ENCODE measurements around the gene IFNL4. TPM values are rescaled to one million over a fixed set of nuclear protein-coding genes. Genes with fewer than 3 reads are reported as not detected.

Gene IFNL4
- total RNA-seq, 1 donor from 2014 or later, result not detected

GRCh38 chr19:39205449-39205764, 43.2 kb downstream of the IFNL4 start:
- Histone ChIP-seq H3K4me3 (ENCODE audit: low read depth, low read length) (no peak overlapping the region), H3K36me3 (ENCODE audit: control insufficient read depth, insufficient read depth, low read length) (no peaks in the 10 kb centered on the region), H3K27me3 (ENCODE audit: control insufficient read depth, insufficient read depth, low read length) (peaks cover 38% of the 10 kb centered on the region)
- TF ChIP-seq CTCF (IDR thresholded peaks at IDR 0.05; ENCODE audit: insufficient read depth, low read length, poor library complexity, severe bottlenecking), result no peak
- DNase-seq (ENCODE audit: low read depth), result no peak

- no peak for TF ChIP-seq CTCF (IDR thresholded peaks at IDR 0.05; ENCODE audit: insufficient read depth, low read length, poor library complexity, severe bottlenecking)
- Histone ChIP-seq H3K27me3 (ENCODE audit: control insufficient read depth, insufficient read depth, low read length) (peaks cover 40% of the 10 kb centered on the region), H3K4me3 (ENCODE audit: low read depth, low read length) (no peak within 1 kb of the TSS), H3K36me3 (ENCODE audit: control insufficient read depth, insufficient read depth, low read length) (no peaks in the 10 kb centered on the region)
- DNase-seq (ENCODE audit: low read depth), result no peak
These were observed 45.0 kb downstream of the IFNL4 start, which contains the start of gene SYCN for GRCh38 chr19:39203372-39204341. Gene SYCN, minus strand, starts transcription at chr19:39204263. Its CDS starts 9 bp downstream, at chr19:39204254.

GRCh38 chr19:39202998-39203355, 45.7 kb downstream of the IFNL4 start:
- Histone ChIP-seq H3K27me3 (ENCODE audit: control insufficient read depth, insufficient read depth, low read length) (peaks cover 41% of the 10 kb centered on the region), H3K36me3 (ENCODE audit: control insufficient read depth, insufficient read depth, low read length) (no peaks in the 10 kb centered on the region), H3K4me3 (ENCODE audit: low read depth, low read length) (no peak overlapping the region)
- no peak for DNase-seq (ENCODE audit: low read depth)
- no peak for TF ChIP-seq CTCF (IDR thresholded peaks at IDR 0.05; ENCODE audit: insufficient read depth, low read length, poor library complexity, severe bottlenecking)

- peaks cover 61% of the 10 kb centered on the region for H3K27me3 ChIP-seq (ENCODE audit: control insufficient read depth, insufficient read depth, low read length)
- no peaks in the 10 kb centered on the region for H3K36me3 ChIP-seq (ENCODE audit: control insufficient read depth, insufficient read depth, low read length)
- H3K4me3 ChIP-seq (ENCODE audit: low read depth, low read length), result no peak overlapping the region
- TF ChIP-seq CTCF (IDR thresholded peaks at IDR 0.05; ENCODE audit: insufficient read depth, low read length, poor library complexity, severe bottlenecking), result no peak
- no peak for DNase-seq (ENCODE audit: low read depth)
These were observed 47.9 kb downstream of the IFNL4 start for GRCh38 chr19:39200803-39201115.

GRCh38 chr19:39200066-39200802, 48.4 kb downstream of the IFNL4 start:
- Histone ChIP-seq H3K4me3 (ENCODE audit: low read depth, low read length) (no peak overlapping the region), H3K36me3 (ENCODE audit: control insufficient read depth, insufficient read depth, low read length) (no peaks in the 10 kb centered on the region), H3K27me3 (ENCODE audit: control insufficient read depth, insufficient read depth, low read length) (peaks cover 64% of the 10 kb centered on the region)
- DNase-seq (ENCODE audit: low read depth), result no peak
- TF ChIP-seq CTCF (IDR thresholded peaks at IDR 0.05; ENCODE audit: insufficient read depth, low read length, poor library complexity, severe bottlenecking), result no peak

Data from kidney epithelial cell (primary cell).